ENCODE measurements around the gene TENT4A. TPM values are rescaled to one million over a fixed set of nuclear protein-coding genes. Genes with fewer than 3 reads are reported as not detected.

TENT4A gene
- total RNA-seq, 4 donors from 2014 or later, result 14.1 to 43.3 (median 27.2) TPM

DNA sequence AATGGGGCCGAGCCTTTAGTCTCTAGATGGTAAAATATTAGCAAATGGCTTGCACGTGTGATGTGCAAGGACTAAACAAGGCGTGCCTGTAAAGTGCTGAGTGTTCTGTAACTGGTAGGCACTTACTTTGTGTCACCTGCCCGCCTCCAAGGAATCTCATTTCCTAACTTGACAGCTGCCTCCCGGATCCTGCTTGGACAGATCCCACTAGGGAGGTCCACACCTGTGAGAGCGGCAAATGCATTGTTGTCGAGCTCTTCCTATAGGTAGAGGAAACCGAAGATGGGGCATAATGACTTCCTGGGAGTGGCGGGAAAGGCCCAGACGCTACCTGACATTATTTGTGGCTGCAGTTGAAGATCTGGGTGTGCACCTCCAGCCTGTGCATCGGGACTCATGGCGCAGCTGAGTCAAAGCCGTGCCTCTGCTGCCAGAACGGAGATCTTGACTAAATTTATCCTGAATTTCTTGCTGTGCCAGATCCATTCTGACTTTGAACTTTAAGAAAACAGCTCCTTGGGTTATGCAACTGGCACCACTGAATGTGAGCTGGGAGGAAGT, 79.8 kb downstream of the TENT4A start:
- H3K4me3 ChIP-seq, result no peak overlapping the region
- H3K4me1 ChIP-seq, result no peaks in the 10 kb centered on the region
- H3K9me3 ChIP-seq, result no peaks in the 10 kb centered on the region
- TF ChIP-seq, protein P1, sequence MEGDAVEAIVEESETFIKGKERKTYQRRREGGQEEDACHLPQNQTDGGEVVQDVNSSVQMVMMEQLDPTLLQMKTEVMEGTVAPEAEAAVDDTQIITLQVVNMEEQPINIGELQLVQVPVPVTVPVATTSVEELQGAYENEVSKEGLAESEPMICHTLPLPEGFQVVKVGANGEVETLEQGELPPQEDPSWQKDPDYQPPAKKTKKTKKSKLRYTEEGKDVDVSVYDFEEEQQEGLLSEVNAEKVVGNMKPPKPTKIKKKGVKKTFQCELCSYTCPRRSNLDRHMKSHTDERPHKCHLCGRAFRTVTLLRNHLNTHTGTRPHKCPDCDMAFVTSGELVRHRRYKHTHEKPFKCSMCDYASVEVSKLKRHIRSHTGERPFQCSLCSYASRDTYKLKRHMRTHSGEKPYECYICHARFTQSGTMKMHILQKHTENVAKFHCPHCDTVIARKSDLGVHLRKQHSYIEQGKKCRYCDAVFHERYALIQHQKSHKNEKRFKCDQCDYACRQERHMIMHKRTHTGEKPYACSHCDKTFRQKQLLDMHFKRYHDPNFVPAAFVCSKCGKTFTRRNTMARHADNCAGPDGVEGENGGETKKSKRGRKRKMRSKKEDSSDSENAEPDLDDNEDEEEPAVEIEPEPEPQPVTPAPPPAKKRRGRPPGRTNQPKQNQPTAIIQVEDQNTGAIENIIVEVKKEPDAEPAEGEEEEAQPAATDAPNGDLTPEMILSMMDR (IDR thresholded peaks at IDR 0.05), result no peak
- intact Hi-C loops (cut with DNase I; ENCODE audit: low total_unique reads), result no loop called here
- DNase-seq, result no peak
- H3K36me3 ChIP-seq, result no peaks in the 10 kb centered on the region
- no peaks in the 10 kb centered on the region for H3K27me3 ChIP-seq
- no peak overlapping the region for H3K27ac ChIP-seq

DNA sequence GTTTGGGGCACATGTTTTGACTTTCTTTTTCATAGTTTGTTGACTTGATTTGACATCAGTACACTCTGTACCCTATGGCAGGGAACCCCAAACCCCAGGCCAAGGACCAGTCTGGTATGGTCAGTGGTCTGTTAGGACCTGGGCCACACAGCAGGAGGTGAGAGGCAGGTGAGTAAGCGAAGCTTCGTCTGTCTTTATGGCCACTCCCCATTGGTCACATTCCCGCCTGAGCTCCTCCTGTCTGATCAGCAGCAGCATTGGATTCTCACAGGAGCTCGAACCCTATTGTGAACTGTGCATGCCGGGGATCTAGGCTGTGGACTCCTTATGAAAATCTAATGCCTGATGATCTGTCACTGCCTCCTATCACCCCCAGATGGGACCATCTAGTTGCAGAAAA, 88.0 kb downstream of the TENT4A start:
- Histone ChIP-seq H3K27ac (no peak overlapping the region), H3K4me1 (no peaks in the 10 kb centered on the region), H3K36me3 (no peaks in the 10 kb centered on the region), H3K27me3 (no peaks in the 10 kb centered on the region), H3K9me3 (no peaks in the 10 kb centered on the region), H3K4me3 (no peak overlapping the region)
- TF ChIP-seq, protein P1 (IDR thresholded peaks at IDR 0.05), result no peak
- TF ChIP-seq POLR2A (IDR thresholded peaks at IDR 0.05), result no peak
- no peak for DNase-seq
- intact Hi-C loops (cut with DNase I; ENCODE audit: low total_unique reads), result no loop called here

DNA sequence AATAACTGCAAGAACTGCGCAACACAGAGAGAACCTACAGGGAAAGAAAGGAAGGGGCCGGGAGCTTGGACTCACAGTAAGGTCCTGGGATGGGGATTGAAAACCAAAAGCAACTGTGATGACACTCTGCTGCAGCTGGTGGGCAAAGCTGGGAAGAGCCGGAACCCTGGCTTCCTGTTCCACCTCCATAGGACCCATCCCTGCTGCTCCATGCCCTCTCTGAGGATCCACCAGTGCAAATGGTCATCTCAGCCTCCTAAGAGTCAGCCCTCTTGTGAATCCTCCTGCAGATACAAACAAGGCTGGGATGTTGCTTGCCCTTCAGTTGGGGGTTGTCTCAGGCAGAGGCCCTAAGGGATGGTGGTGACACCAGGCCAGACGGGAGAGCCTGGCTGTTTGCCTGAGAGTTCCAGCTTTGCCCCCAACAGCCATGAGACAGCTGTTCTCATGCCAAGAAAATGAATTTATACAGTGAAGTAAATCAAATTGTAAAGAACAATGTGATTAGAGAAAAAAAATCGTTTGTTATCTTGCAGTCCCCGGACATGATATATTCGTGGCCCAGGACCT, 90.8 kb downstream of the TENT4A start:
- no peak overlapping the region for H3K27ac ChIP-seq
- TF ChIP-seq, protein P1 (IDR thresholded peaks at IDR 0.05), result no peak
- no peak for TF ChIP-seq POLR2A (IDR thresholded peaks at IDR 0.05)

DNA sequence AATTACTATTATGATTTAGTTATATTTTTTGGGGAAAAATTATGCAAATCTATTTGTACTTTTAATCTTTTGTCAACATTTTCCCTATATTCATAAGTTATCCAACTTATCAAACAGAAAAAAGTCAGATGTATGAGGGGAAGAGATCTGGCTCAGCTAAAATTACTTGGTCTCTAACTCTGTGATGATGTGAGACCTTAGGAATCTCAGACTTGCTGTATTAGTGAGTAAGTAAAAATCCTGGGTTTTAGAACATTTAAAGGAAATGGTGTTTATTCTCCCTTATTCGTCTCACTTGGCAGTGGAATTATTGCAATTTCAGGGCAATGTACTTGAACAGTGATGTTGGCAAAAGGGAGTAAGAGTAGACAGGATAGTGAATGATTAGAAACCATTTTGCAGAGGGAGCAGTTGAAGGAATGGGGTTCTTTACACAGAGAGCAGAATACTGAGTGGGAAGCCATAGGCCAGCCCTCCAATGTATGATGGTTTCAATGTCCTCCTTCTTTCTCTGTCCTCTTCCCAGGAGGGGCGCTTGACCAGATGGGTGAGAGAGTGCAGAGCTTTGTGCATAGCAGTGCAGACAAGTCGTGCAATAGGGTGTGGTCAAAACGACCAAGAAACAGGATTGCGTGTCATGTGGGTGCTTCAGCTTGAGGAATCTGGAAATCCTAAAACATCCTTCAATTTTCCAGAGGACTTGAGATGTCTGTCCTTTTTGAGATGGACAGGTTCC, 91.7 kb downstream of the TENT4A start:
- intact Hi-C loops (cut with DNase I; ENCODE audit: low total_unique reads), result no loop called here
- no peaks in the 10 kb centered on the region for H3K4me1 ChIP-seq
- no peaks in the 10 kb centered on the region for H3K36me3 ChIP-seq
- no peaks in the 10 kb centered on the region for H3K27me3 ChIP-seq
- no peak overlapping the region for H3K27ac ChIP-seq
- DNase-seq, result no peak
- TF ChIP-seq, protein P1 (IDR thresholded peaks at IDR 0.05), result no peak
- TF ChIP-seq POLR2A (IDR thresholded peaks at IDR 0.05), result no peak
- H3K9me3 ChIP-seq, result no peaks in the 10 kb centered on the region
- no peak overlapping the region for H3K4me3 ChIP-seq

More for the DNA sequence above, 90.8 kb downstream of the TENT4A start:
- no peak overlapping the region for H3K4me3 ChIP-seq
- no peaks in the 10 kb centered on the region for H3K4me1 ChIP-seq
- intact Hi-C loops (cut with DNase I; ENCODE audit: low total_unique reads), result no loop called here
- H3K27me3 ChIP-seq, result no peaks in the 10 kb centered on the region
- H3K36me3 ChIP-seq, result no peaks in the 10 kb centered on the region
- DNase-seq, result no peak
- no peaks in the 10 kb centered on the region for H3K9me3 ChIP-seq

DNA sequence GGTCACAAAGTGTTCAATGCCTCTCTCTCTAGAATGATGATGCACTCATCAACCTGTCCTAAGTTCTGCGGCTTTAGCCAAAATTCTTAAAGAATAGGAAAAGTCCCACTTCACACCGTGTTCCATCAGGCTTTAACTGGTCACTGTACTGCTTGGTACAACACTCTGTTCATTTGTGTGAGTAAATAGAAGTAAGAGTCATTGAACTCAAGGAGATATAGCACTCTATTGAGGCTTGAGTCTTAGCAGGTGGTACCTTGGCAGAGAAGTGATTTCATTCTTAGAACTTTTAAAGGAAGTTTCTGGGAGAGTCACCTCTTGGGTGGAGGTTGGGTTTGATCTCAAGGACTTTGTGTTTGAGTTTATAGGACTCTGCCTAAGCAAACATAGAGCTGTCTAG, 92.6 kb downstream of the TENT4A start:
- no peak for DNase-seq
- no peaks in the 10 kb centered on the region for H3K9me3 ChIP-seq
- H3K4me3 ChIP-seq, result no peak overlapping the region
- H3K27ac ChIP-seq, result no peak overlapping the region
- intact Hi-C loops (cut with DNase I; ENCODE audit: low total_unique reads), result no loop called here
- H3K27me3 ChIP-seq, result no peaks in the 10 kb centered on the region
- H3K36me3 ChIP-seq, result no peaks in the 10 kb centered on the region
- H3K4me1 ChIP-seq, result no peaks in the 10 kb centered on the region
- TF ChIP-seq, protein P1 (IDR thresholded peaks at IDR 0.05), result no peak
- TF ChIP-seq POLR2A (IDR thresholded peaks at IDR 0.05), result no peak
